ENCODE measurements around the gene PLIN4. TPM values are rescaled to one million over a fixed set of nuclear protein-coding genes. Genes with fewer than 3 reads are reported as not detected.

PLIN4 gene
- total and polyA plus RNA-seq, 10 of the 15 experiments (the other 5 are each of a cell fraction or from before 2014, with no cell fraction given), result 0.01 to 0.11 (median 0.05) TPM; not detected in 2

DNA sequence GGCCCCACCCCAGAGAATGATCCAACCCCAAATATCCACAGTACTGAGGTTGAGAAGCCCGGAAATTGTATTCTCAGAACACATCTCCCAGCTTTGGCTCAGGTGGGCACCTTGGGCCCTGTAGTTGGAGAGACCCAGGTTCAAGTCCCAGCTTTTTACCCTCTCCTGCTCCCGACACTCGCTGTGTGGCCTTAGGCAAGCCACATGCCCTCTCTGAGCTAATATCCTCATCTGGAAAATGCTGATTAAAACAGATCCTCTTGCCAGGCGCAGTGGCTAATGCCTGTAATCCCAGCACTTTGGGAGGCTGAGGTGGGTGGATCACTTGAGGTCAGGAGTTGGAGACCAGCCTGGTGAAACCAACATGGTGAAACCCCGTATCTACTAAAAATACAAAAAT is 2.6 kb downstream of the PLIN4 start (continued):
- TF ChIP-seq PBX3 (IDR thresholded peaks at IDR 0.05; ENCODE audit: insufficient replicate concordance, low read depth, low read length), result no peak

DNA sequence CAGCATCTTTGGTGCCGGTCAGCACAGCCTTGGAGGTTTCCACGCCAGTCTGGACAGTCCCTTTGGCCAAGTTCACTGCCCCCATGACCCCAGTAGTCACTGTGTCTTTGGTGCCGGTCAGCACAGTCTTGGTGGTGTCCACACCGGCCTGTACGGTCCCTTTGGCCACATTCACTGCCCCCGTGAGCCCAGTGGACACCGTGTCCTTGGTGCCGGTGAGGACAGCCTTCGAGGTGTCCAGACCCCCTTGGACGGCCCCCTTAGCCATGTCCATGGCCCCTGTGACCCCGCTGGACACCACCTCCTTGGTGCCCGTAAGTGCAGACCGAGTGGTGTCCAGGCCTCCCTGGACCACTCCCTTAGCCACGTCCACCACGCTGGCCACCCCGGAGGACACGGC is 5.0 kb downstream of the PLIN4 start:
- ChIA-PET SMC1A (ENCODE audit: uncharacterized antibody, unreplicated experiment) (no interaction called here), RAD21 (ENCODE audit: unreplicated experiment) (no interaction called here), POLR2A (no interaction called here), CTCF (no interaction called here)
- Histone ChIP-seq H3K9ac (ENCODE audit: control insufficient read depth, insufficient read depth, low read length) (no peak overlapping the region), H4K20me1 (ENCODE audit: control insufficient read depth, insufficient read depth) (no peaks in the 10 kb centered on the region), H3K4me1 (ENCODE audit: control insufficient read depth, insufficient read depth, low read length) (no peaks in the 10 kb centered on the region), H3K36me3 (ENCODE audit: control insufficient read depth in 2 of 2, insufficient read depth in 2 of 2, low read length in 1 of 2) (no peaks in the 10 kb centered on the region), H3K4me2 (ENCODE audit: control insufficient read depth, insufficient read depth) (no peak overlapping the region), H3K27ac (ENCODE audit: control insufficient read depth, insufficient read depth) (no peak overlapping the region), H3K79me2 (ENCODE audit: control insufficient read depth, insufficient read depth, low read length) (no peaks in the 10 kb centered on the region), H3K9me3 (replicated peaks; ENCODE audit: control insufficient read depth, insufficient read depth, low read length) (no peaks in the 10 kb centered on the region), H2AFZ (ENCODE audit: control insufficient read depth, low read depth, low read length) (no peak overlapping the region), H3K4me3 (no peak overlapping the region), H3K27me3 (replicated peaks in 1 of 2; ENCODE audit: control insufficient read depth in 2 of 2, insufficient read depth in 2 of 2, low read length in 1 of 2) (no peaks in the 10 kb centered on the region)
- no TSS peak for BruUV-seq (replicated peaks)
- intact Hi-C loops (cut with micrococcal nuclease; ENCODE audit: unreplicated experiment) (no loop called here), in situ Hi-C loops (cut with MboI) (no loop called here)
- DNase-seq (ENCODE audit: low read depth, low spot score) (no peak), ATAC-seq (no peak), FAIRE-seq (no peak)
- no peak for TF ChIP-seq SP1 (IDR thresholded peaks at IDR 0.05; ENCODE audit: low read depth, low read length)
- TF ChIP-seq, protein P1, sequence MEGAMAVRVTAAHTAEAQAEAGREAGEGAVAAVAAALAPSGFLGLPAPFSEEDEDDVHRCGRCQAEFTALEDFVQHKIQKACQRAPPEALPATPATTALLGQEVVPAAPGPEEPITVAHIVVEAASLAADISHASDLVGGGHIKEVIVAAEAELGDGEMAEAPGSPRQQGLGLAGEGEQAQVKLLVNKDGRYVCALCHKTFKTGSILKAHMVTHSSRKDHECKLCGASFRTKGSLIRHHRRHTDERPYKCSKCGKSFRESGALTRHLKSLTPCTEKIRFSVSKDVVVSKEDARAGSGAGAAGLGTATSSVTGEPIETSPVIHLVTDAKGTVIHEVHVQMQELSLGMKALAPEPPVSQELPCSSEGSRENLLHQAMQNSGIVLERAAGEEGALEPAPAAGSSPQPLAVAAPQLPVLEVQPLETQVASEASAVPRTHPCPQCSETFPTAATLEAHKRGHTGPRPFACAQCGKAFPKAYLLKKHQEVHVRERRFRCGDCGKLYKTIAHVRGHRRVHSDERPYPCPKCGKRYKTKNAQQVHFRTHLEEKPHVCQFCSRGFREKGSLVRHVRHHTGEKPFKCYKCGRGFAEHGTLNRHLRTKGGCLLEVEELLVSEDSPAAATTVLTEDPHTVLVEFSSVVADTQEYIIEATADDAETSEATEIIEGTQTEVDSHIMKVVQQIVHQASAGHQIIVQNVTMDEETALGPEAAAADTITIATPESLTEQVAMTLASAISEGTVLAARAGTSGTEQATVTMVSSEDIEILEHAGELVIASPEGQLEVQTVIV (IDR thresholded peaks at IDR 0.05; ENCODE audit: borderline replicate concordance, partially characterized antibody), result no peak
- no peak for TF ChIP-seq MYB (IDR thresholded peaks at IDR 0.05; ENCODE audit: borderline replicate concordance, low read depth, low read length)
- TF ChIP-seq ZNF622 (IDR thresholded peaks at IDR 0.05), result no peak
- TF ChIP-seq KLF5 (IDR thresholded peaks at IDR 0.05; ENCODE audit: partially characterized antibody), result no peak
- TF ChIP-seq IKZF1 (conservative IDR thresholded peaks at IDR 0.05), result no peak
- no peak for TF ChIP-seq EED (IDR thresholded peaks at IDR 0.05; ENCODE audit: low read depth)
- TF ChIP-seq ZNF217 (IDR thresholded peaks at IDR 0.05), result no peak
- TF ChIP-seq SPI1 (IDR thresholded peaks at IDR 0.05; ENCODE audit: borderline replicate concordance, insufficient read depth, low read depth, low read length), result no peak
- TF ChIP-seq CHD2 (IDR thresholded peaks at IDR 0.05; ENCODE audit: borderline replicate concordance, low read depth, low read length), result no peak
- no peak for TF ChIP-seq MXI1 (IDR thresholded peaks at IDR 0.05; ENCODE audit: low read depth, low read length)
- TF ChIP-seq, protein P2, sequence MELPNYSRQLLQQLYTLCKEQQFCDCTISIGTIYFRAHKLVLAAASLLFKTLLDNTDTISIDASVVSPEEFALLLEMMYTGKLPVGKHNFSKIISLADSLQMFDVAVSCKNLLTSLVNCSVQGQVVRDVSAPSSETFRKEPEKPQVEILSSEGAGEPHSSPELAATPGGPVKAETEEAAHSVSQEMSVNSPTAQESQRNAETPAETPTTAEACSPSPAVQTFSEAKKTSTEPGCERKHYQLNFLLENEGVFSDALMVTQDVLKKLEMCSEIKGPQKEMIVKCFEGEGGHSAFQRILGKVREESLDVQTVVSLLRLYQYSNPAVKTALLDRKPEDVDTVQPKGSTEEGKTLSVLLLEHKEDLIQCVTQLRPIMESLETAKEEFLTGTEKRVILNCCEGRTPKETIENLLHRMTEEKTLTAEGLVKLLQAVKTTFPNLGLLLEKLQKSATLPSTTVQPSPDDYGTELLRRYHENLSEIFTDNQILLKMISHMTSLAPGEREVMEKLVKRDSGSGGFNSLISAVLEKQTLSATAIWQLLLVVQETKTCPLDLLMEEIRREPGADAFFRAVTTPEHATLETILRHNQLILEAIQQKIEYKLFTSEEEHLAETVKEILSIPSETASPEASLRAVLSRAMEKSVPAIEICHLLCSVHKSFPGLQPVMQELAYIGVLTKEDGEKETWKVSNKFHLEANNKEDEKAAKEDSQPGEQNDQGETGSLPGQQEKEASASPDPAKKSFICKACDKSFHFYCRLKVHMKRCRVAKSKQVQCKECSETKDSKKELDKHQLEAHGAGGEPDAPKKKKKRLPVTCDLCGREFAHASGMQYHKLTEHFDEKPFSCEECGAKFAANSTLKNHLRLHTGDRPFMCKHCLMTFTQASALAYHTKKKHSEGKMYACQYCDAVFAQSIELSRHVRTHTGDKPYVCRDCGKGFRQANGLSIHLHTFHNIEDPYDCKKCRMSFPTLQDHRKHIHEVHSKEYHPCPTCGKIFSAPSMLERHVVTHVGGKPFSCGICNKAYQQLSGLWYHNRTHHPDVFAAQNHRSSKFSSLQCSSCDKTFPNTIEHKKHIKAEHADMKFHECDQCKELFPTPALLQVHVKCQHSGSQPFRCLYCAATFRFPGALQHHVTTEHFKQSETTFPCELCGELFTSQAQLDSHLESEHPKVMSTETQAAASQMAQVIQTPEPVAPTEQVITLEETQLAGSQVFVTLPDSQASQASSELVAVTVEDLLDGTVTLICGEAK (IDR thresholded peaks at IDR 0.05; ENCODE audit: borderline replicate concordance), result no peak
- WGBS (ENCODE audit: insufficient coverage, insufficient replicate concordance, low lambda C conversion rate, missing lambda C conversion rate), result 85% methylated on average over 17 of the region's 17 CpGs
